ENCODE results near the gene FANCC. TPM values are rescaled to one million over a fixed set of nuclear protein-coding genes. Genes with fewer than 3 reads are reported as not detected.

The FANCC gene
- total RNA-seq, 3 donors from 2014 or later (not counting 1 experiment from before 2014, with no cell fraction given), result 9.9 to 18.9 (median 12.8) TPM

DNA sequence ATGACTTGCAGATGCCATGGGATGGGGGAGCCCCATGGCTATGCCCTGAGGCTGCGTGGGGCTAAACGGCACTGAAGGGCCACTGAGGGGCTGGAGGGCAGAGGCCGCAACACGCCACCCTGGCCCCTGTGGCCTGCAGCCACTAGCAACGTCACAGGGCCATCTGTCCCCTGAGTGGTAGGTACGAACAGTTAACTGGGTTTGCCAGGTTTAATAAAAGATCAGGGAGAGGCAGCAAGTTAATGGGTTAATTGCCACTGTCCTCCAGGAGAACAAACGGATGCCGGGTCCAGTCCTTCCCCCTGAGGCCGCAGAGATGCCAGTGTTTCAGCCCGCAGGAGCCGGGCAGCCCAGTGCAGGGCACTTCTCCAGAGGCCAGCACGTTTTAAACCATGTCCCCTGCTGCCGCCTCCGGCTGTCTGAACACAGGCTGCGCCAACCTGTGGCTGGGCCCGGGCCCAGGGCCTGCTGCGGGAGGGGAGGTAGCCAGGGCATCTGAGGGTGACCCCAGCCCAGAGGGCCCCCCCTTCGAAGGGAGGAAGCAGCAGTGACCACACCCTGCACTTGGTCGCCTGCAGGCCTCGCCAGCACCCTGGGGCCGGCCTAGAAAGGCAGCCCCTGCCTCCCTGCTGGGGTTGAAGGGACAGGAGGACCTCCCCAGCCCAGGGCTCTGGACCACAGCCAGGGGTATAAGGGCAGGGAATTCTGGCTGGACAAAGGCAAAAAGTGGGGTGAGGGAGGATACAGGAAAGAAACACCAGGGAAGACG, 227.3 kb downstream of the FANCC start:
- H3K36me3 ChIP-seq (ENCODE audit: control insufficient read depth, insufficient read depth, low read length), result no peaks in the 10 kb centered on the region
- intact Hi-C loops (cut with micrococcal nuclease), result no loop called here
- no peak overlapping the region for H3K27ac ChIP-seq (ENCODE audit: low read length)
- no peaks in the 10 kb centered on the region for H3K27me3 Mint-ChIP-seq (ENCODE audit: low read depth in 2 of 2)
- WGBS (ENCODE audit: insufficient coverage), result 75% methylated on average over 22 of the region's 22 CpGs
- no peak for ATAC-seq
- no peak overlapping the region for H3K27ac Mint-ChIP-seq
- no peak overlapping the region for H3K4me3 Mint-ChIP-seq
- H3K36me3 Mint-ChIP-seq, result no peaks in the 10 kb centered on the region
- no peak overlapping the region for H3K4me3 ChIP-seq (ENCODE audit: low read length)
- H3K4me1 Mint-ChIP-seq, result peaks cover 23 to 40% of the 10 kb centered on the region in 2 donors
- no peaks in the 10 kb centered on the region for H3K9me3 Mint-ChIP-seq
- no peak for DNase-seq
- no peak for TF ChIP-seq CTCF (IDR thresholded peaks at IDR 0.05)
- no peaks in the 10 kb centered on the region for H3K9me3 ChIP-seq (ENCODE audit: control insufficient read depth, insufficient read depth, low read length)
- peaks cover 28% of the 10 kb centered on the region for H3K4me1 ChIP-seq (ENCODE audit: control insufficient read depth, insufficient read depth, low read length)
- no peaks in the 10 kb centered on the region for H3K27me3 ChIP-seq (ENCODE audit: control insufficient read depth, insufficient read depth, low read length)

- Mint-ChIP-seq H3K27me3 (ENCODE audit: low read depth in 2 of 2) (no peaks in the 10 kb centered on the region), H3K36me3 (no peaks in the 10 kb centered on the region), H3K27ac (no peak overlapping the region), H3K4me3 (no peak overlapping the region), H3K9me3 (no peaks in the 10 kb centered on the region), H3K4me1 (peaks cover 23 to 40% of the 10 kb centered on the region in 2 donors)
- Histone ChIP-seq H3K27ac (ENCODE audit: low read length) (no peak overlapping the region), H3K36me3 (ENCODE audit: control insufficient read depth, insufficient read depth, low read length) (no peaks in the 10 kb centered on the region), H3K9me3 (ENCODE audit: control insufficient read depth, insufficient read depth, low read length) (no peaks in the 10 kb centered on the region), H3K4me1 (ENCODE audit: control insufficient read depth, insufficient read depth, low read length) (peaks cover 28% of the 10 kb centered on the region), H3K27me3 (ENCODE audit: control insufficient read depth, insufficient read depth, low read length) (no peaks in the 10 kb centered on the region), H3K4me3 (ENCODE audit: low read length) (no peak overlapping the region)
- 87% methylated on average over 16 of the region's 16 CpGs for WGBS (ENCODE audit: insufficient coverage)
- no peak for ATAC-seq
- no peak for TF ChIP-seq CTCF (IDR thresholded peaks at IDR 0.05)
- DNase-seq, result no peak
- intact Hi-C loops (cut with micrococcal nuclease), result no loop called here
Observed at GRCh38 chr9:95089257-95090022, 228.1 kb downstream of the FANCC start.

- ATAC-seq (no peak), DNase-seq (no peak)
- Histone ChIP-seq H3K27me3 (ENCODE audit: control insufficient read depth, insufficient read depth, low read length) (no peaks in the 10 kb centered on the region), H3K4me1 (ENCODE audit: control insufficient read depth, insufficient read depth, low read length) (peaks cover 28% of the 10 kb centered on the region), H3K9me3 (ENCODE audit: control insufficient read depth, insufficient read depth, low read length) (no peaks in the 10 kb centered on the region), H3K4me3 (ENCODE audit: low read length) (no peak overlapping the region), H3K27ac (ENCODE audit: low read length) (no peak overlapping the region), H3K36me3 (ENCODE audit: control insufficient read depth, insufficient read depth, low read length) (no peaks in the 10 kb centered on the region)
- no peak for TF ChIP-seq CTCF (IDR thresholded peaks at IDR 0.05)
- Mint-ChIP-seq H3K9me3 (no peaks in the 10 kb centered on the region), H3K4me1 (peaks cover 18 to 34% of the 10 kb centered on the region in 2 donors), H3K27ac (no peak overlapping the region), H3K27me3 (ENCODE audit: low read depth in 2 of 2) (no peaks in the 10 kb centered on the region), H3K4me3 (no peak overlapping the region), H3K36me3 (no peaks in the 10 kb centered on the region)
- WGBS (ENCODE audit: insufficient coverage), result 88% methylated on average over 26 of the region's 26 CpGs
- intact Hi-C loops (cut with micrococcal nuclease), result no loop called here
Observed at GRCh38 chr9:95088421-95089161, 228.9 kb downstream of the FANCC start.

Measured in natural killer cell (primary cell).